Measurements from ENCODE around the gene GPR173.

DNA sequence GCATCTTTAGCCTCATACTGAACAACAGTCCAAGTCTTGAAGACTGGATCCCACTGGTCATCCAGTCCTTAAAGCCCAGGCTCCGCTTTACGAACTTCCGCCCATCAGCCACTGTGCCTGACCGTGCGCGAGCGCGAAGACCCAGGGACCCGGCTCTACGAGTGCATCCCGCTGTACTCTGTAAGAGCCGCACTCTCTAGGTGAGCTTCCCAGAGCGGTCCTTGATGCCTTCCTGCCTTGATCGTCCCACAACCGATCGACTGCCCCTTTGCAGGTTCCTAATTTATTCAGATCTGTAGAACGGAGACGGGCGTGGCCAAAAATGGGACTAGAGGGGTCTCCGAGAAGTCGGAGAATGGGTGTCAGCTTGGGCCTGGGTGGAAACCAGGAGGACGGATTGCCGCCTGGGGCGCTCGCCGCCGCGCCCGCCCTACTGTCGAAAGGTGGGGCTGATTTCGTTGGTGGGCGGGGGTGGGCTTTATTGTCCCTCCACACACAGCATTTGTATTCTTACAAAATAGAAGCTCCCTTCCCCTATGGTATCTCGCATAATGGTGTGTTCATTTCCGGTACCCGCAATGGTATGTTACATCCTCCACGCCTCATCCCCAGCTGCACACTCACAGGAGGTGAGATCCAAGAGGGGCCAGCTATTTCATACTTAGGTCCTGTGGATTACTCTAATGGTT lies 48.0 kb upstream of the GPR173 start:
- TF ChIP-seq, protein P1, sequence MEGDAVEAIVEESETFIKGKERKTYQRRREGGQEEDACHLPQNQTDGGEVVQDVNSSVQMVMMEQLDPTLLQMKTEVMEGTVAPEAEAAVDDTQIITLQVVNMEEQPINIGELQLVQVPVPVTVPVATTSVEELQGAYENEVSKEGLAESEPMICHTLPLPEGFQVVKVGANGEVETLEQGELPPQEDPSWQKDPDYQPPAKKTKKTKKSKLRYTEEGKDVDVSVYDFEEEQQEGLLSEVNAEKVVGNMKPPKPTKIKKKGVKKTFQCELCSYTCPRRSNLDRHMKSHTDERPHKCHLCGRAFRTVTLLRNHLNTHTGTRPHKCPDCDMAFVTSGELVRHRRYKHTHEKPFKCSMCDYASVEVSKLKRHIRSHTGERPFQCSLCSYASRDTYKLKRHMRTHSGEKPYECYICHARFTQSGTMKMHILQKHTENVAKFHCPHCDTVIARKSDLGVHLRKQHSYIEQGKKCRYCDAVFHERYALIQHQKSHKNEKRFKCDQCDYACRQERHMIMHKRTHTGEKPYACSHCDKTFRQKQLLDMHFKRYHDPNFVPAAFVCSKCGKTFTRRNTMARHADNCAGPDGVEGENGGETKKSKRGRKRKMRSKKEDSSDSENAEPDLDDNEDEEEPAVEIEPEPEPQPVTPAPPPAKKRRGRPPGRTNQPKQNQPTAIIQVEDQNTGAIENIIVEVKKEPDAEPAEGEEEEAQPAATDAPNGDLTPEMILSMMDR (IDR thresholded peaks at IDR 0.05; ENCODE audit: borderline replicate concordance, extremely low read depth, low read length, poor library complexity, severe bottlenecking), result no peak
- no peak for TF ChIP-seq EZH2 (IDR thresholded peaks at IDR 0.05; ENCODE audit: borderline replicate concordance, low read depth, low read length, severe bottlenecking)

Data from DND-41 (cell line).